Astrocyte (in vitro differentiated cells and primary cell): ENCODE results near the gene USP20. TPM values are rescaled to one million over a fixed set of nuclear protein-coding genes. Genes with fewer than 3 reads are reported as not detected.

ENCODE experiments used
- DNase-seq: peaks from one replicate; pipeline ENCODE4 v3.0.0-alpha.2; 2010; ENCODE audit warnings: low read depth
- FAIRE-seq: peaks from 2 replicates; lab custom pipeline; 2011; peaks lifted over from hg19 to GRCh38; lab: Jason Lieb, UNC
- H2AFZ ChIP-seq: 2 replicates; pipeline ENCODE4 v1.6.0; 2012; ENCODE audit warnings: low read depth, low read length, inconsistent platforms
- H3K27ac ChIP-seq: 2 replicates; pipeline ENCODE4 v1.5.1; 2011; ENCODE audit warnings: low read depth, low read length, inconsistent platforms
- H3K27me3 ChIP-seq: 2 replicates; pipeline ENCODE4 v1.6.0; 2011; ENCODE audit warnings: low read length, inconsistent platforms; ENCODE audit not compliant: insufficient read depth
- H3K36me3 ChIP-seq: 2 replicates; pipeline ENCODE4 v1.5.1; 2011; ENCODE audit warnings: low read length, inconsistent platforms; ENCODE audit not compliant: insufficient read depth
- H3K4me1 ChIP-seq: 2 replicates; pipeline ENCODE4 v1.5.1; 2011; ENCODE audit warnings: low read length, inconsistent platforms; ENCODE audit not compliant: insufficient read depth
- H3K4me2 ChIP-seq: 2 replicates; pipeline ENCODE4 v1.6.0; 2012; ENCODE audit warnings: low read length, inconsistent platforms
- H3K4me3 ChIP-seq: 2 replicates; pipeline ENCODE4 v1.5.1; 2011; ENCODE audit warnings: low read depth, mild to moderate bottlenecking, low read length, inconsistent platforms; ENCODE audit not compliant: insufficient read depth
- H3K79me2 ChIP-seq: 2 replicates; pipeline ENCODE4 v1.6.0; 2012; ENCODE audit warnings: mild to moderate bottlenecking, low read length, inconsistent platforms; ENCODE audit not compliant: insufficient read depth
- H3K9ac ChIP-seq: 2 replicates; pipeline ENCODE4 v1.6.0; 2012; ENCODE audit warnings: mild to moderate bottlenecking, low read length, inconsistent platforms
- H3K9me3 ChIP-seq: 2 replicates; pipeline ENCODE4 v1.5.1; 2012; ENCODE audit warnings: low read depth, mild to moderate bottlenecking, low read length, inconsistent platforms; ENCODE audit not compliant: insufficient read depth
- H4K20me1 ChIP-seq: 2 replicates; pipeline ENCODE4 v1.6.0; 2012; ENCODE audit warnings: low read length, inconsistent platforms; ENCODE audit not compliant: insufficient read depth
- H3K27ac Mint-ChIP-seq: one replicate; pipeline ENCODE4 v1.8.0; 2021; ENCODE audit warnings: mild to moderate bottlenecking, mixed read lengths; ENCODE audit not compliant: unreplicated experiment
- H3K27me3 Mint-ChIP-seq: one replicate; pipeline ENCODE4 v1.8.0; 2021; ENCODE audit warnings: low read depth, mixed read lengths; ENCODE audit not compliant: unreplicated experiment
- H3K36me3 Mint-ChIP-seq: one replicate; pipeline ENCODE4 v1.8.0; 2021; ENCODE audit warnings: low read depth, mixed read lengths; ENCODE audit not compliant: unreplicated experiment
- H3K4me1 Mint-ChIP-seq: one replicate; pipeline ENCODE4 v1.8.0; 2021; ENCODE audit warnings: low read depth, mixed read lengths; ENCODE audit not compliant: unreplicated experiment
- H3K4me3 Mint-ChIP-seq: one replicate; pipeline ENCODE4 v1.8.0; 2021; ENCODE audit warnings: mild to moderate bottlenecking, moderate library complexity, mixed read lengths; ENCODE audit not compliant: unreplicated experiment
- H3K9me3 Mint-ChIP-seq: one replicate; pipeline ENCODE4 v1.8.0; 2021; ENCODE audit warnings: mild to moderate bottlenecking, mixed read lengths; ENCODE audit not compliant: unreplicated experiment
- EZH2 ChIP-seq: IDR thresholded peaks from 2 replicates; pipeline ENCODE4 v1.6.1; 2012; ENCODE audit warnings: mild to moderate bottlenecking, low read length, inconsistent platforms; ENCODE audit not compliant: insufficient read depth
- total RNA-seq: library from RNA; stranded (reverse); gene quantifications from 2 replicates; pipeline ENCODE4 v1.2.1, GENCODE V29; 2021
- TF ChIP-seq, protein P1 (sequence below): IDR thresholded peaks from 2 replicates; pipeline ENCODE4 v1.5.1; 2011; ENCODE audit warnings: low read depth, mild to moderate bottlenecking, inconsistent platforms, low read length, moderate library complexity; ENCODE audit not compliant: insufficient read depth

USP20 gene
- total RNA-seq, 1 donor from 2014 or later = 24.1 TPM

DNA sequence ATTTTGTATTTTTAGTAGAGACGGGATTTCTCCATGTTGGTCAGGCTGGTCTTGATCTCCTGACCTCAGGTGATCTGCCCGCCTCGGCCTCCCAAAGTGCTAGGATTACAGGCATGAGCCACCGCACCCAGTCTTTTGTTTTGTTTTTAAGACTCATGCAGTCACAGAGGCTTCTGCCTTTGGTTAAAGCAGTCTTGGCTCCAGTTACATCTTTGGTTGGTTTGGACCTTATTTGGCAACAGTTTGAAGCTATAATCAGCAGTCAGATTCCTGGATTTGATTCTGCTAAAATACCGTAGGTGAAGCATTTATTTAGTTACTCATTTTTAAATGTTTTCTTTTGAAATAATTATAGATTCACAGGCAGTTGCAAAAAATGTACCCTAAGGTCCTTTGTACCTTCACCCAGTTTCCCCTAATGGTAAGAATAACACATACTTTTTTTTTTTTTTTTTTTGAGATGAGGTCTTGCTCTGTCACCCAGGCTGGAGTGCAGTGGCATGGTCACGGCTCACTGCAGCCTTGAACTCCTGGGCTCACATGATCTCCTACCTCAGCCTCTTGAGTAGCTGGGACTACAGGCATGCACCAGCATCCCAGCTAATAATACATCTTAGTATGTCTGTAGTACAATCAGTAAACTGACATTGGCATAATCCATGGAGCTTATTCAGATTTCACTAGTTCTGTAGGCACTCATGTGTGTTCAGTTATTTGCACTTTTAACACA lies 15.7 kb downstream of the USP20 start:
- peaks cover 27% of the 10 kb centered on the region for H4K20me1 ChIP-seq
- no peaks in the 10 kb centered on the region for H3K27me3 ChIP-seq
- H3K4me3 Mint-ChIP-seq = no peak overlapping the region
- H3K9me3 Mint-ChIP-seq = no peaks in the 10 kb centered on the region
- no peaks in the 10 kb centered on the region for H3K9me3 ChIP-seq
- no peak for TF ChIP-seq EZH2
- TF ChIP-seq, protein P1, sequence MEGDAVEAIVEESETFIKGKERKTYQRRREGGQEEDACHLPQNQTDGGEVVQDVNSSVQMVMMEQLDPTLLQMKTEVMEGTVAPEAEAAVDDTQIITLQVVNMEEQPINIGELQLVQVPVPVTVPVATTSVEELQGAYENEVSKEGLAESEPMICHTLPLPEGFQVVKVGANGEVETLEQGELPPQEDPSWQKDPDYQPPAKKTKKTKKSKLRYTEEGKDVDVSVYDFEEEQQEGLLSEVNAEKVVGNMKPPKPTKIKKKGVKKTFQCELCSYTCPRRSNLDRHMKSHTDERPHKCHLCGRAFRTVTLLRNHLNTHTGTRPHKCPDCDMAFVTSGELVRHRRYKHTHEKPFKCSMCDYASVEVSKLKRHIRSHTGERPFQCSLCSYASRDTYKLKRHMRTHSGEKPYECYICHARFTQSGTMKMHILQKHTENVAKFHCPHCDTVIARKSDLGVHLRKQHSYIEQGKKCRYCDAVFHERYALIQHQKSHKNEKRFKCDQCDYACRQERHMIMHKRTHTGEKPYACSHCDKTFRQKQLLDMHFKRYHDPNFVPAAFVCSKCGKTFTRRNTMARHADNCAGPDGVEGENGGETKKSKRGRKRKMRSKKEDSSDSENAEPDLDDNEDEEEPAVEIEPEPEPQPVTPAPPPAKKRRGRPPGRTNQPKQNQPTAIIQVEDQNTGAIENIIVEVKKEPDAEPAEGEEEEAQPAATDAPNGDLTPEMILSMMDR = no peak
- H3K27me3 Mint-ChIP-seq = no peaks in the 10 kb centered on the region
- H2AFZ ChIP-seq = no peak overlapping the region
- no peak overlapping the region for H3K9ac ChIP-seq
- peaks cover 24% of the 10 kb centered on the region for H3K36me3 Mint-ChIP-seq
- FAIRE-seq (no peak), DNase-seq (peak; percentile 79)
- peaks cover 7% of the 10 kb centered on the region for H3K4me1 ChIP-seq
- H3K27ac ChIP-seq = no peak overlapping the region
- no peak overlapping the region for H3K4me2 ChIP-seq
- no peak overlapping the region for H3K4me3 ChIP-seq
- no peaks in the 10 kb centered on the region for H3K79me2 ChIP-seq
- H3K27ac Mint-ChIP-seq = no peak overlapping the region
- no peaks in the 10 kb centered on the region for H3K4me1 Mint-ChIP-seq
- peaks cover 7% of the 10 kb centered on the region for H3K36me3 ChIP-seq

DNA sequence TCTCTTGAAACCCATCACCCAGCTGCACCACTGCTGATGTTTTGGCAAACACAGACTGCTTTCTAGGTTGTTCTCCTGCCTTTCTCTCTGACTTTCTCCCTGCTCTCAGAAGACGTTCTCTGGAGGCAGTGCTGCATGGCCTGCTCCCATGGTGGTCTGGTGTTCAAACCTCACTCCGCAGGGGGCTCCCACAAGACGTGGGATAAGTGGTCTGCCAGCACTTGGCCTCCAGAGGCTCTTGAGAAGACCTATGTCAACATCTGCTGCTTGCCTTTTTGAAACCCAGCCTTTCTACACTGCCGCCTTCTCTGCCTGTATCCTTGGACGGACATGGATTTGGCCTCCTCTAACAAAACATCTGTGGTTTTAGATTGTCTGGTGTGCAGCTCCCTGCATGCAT lies 16.6 kb downstream of the USP20 start:
- no peak overlapping the region for H3K4me3 Mint-ChIP-seq
- Histone ChIP-seq H3K4me2 (no peak overlapping the region), H3K27me3 (no peaks in the 10 kb centered on the region), H3K79me2 (no peaks in the 10 kb centered on the region), H3K36me3 (peaks cover 10% of the 10 kb centered on the region), H3K4me1 (peaks cover 7% of the 10 kb centered on the region), H3K9me3 (no peaks in the 10 kb centered on the region), H3K27ac (no peak overlapping the region), H3K4me3 (no peak overlapping the region), H2AFZ (no peak overlapping the region), H4K20me1 (peaks cover 32% of the 10 kb centered on the region), H3K9ac (no peak overlapping the region)
- peaks cover 24% of the 10 kb centered on the region for H3K36me3 Mint-ChIP-seq
- DNase-seq (no peak), FAIRE-seq (no peak)
- H3K27ac Mint-ChIP-seq = no peak overlapping the region
- no peaks in the 10 kb centered on the region for H3K9me3 Mint-ChIP-seq
- H3K4me1 Mint-ChIP-seq = no peaks in the 10 kb centered on the region
- TF ChIP-seq EZH2 = no peak
- TF ChIP-seq, protein P1 = no peak
- no peaks in the 10 kb centered on the region for H3K27me3 Mint-ChIP-seq

- Histone ChIP-seq H3K4me3 (no peak overlapping the region), H3K79me2 (no peaks in the 10 kb centered on the region), H3K4me1 (peaks cover 7% of the 10 kb centered on the region), H3K27me3 (no peaks in the 10 kb centered on the region), H3K27ac (no peak overlapping the region), H3K36me3 (peaks cover 12% of the 10 kb centered on the region), H2AFZ (no peak overlapping the region), H3K9ac (no peak overlapping the region), H4K20me1 (peaks cover 32% of the 10 kb centered on the region), H3K4me2 (no peak overlapping the region), H3K9me3 (no peaks in the 10 kb centered on the region)
- H3K36me3 Mint-ChIP-seq = peaks cover 28% of the 10 kb centered on the region
- H3K27ac Mint-ChIP-seq = no peak overlapping the region
- H3K4me3 Mint-ChIP-seq = no peak overlapping the region
- H3K27me3 Mint-ChIP-seq = no peaks in the 10 kb centered on the region
- FAIRE-seq = no peak
- no peaks in the 10 kb centered on the region for H3K9me3 Mint-ChIP-seq
- H3K4me1 Mint-ChIP-seq = no peaks in the 10 kb centered on the region
- no peak for TF ChIP-seq EZH2
- no peak for DNase-seq
Observed at GRCh38 chr9:129852579-129852978, 17.3 kb downstream of the USP20 start.
